LNCaP clone FGC (cell line): ENCODE measurements around the gene MBIP.
"Not testable (repeated sequence)": the region's sequence is repeated elsewhere in the genome, so short reads cannot be mapped to it uniquely, and the experiment has no call there.

ENCODE experiments used
- DNase-seq: peaks from one replicate; pipeline ENCODE4 v3.0.0-alpha.2; 2011; ENCODE audit warnings: low read depth
- H3K4me3 ChIP-seq: 2 replicates; pipeline ENCODE4 v1.5.1; 2011; ENCODE audit warnings: mild to moderate bottlenecking, low read depth, low read length, control low read depth
- TF ChIP-seq, protein P1 (sequence below): IDR thresholded peaks from 2 replicates; pipeline ENCODE4 v1.5.1; 2012; ENCODE audit warnings: mild to moderate bottlenecking; ENCODE audit not compliant: control insufficient read depth, insufficient read depth; ENCODE audit errors: extremely low read depth

Gene MBIP

DNA sequence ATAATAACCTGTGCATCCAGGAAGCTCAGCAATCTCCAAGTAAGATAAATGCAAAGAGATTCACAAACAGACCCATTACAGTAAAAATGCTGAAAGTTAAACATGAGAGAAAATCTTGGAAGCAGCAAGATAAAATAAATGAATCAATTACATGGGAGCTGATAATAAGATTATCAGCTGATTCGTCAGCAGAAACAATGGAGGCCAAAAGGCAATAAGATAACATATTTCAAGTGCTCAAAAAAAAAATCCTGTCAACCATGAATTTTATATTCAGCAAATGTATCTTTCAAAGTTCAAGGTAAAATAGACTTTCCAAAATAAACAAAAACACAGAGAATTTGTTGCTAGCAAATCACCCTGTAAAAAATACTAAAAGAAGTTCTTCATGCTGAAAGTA is 36.4 kb upstream of the MBIP start:
- TF ChIP-seq, protein P1, sequence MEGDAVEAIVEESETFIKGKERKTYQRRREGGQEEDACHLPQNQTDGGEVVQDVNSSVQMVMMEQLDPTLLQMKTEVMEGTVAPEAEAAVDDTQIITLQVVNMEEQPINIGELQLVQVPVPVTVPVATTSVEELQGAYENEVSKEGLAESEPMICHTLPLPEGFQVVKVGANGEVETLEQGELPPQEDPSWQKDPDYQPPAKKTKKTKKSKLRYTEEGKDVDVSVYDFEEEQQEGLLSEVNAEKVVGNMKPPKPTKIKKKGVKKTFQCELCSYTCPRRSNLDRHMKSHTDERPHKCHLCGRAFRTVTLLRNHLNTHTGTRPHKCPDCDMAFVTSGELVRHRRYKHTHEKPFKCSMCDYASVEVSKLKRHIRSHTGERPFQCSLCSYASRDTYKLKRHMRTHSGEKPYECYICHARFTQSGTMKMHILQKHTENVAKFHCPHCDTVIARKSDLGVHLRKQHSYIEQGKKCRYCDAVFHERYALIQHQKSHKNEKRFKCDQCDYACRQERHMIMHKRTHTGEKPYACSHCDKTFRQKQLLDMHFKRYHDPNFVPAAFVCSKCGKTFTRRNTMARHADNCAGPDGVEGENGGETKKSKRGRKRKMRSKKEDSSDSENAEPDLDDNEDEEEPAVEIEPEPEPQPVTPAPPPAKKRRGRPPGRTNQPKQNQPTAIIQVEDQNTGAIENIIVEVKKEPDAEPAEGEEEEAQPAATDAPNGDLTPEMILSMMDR, result no peak
- no peak overlapping the region for H3K4me3 ChIP-seq
- no peak for DNase-seq

DNA sequence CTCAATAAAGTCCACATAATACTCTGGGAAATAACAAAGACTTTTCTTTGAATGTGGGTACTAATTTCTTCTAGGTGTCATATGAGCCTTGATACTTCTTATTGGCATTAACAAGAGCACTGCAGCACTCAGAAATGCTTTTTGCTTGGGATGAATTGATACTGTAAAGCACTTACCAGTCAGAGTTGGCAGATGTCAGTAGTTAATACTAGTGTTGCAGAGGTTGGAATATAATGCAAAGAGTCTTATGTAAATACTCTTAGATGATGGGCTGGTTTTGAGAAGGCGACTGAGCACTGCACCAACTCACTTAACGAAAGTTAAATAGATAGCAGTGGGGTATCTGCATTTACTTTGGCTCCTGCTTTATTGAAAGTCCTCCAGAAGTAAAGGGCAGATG is 25.6 kb upstream of the MBIP start:
- no peak overlapping the region for H3K4me3 ChIP-seq
- DNase-seq, result no peak
- TF ChIP-seq, protein P1, result no peak

DNA sequence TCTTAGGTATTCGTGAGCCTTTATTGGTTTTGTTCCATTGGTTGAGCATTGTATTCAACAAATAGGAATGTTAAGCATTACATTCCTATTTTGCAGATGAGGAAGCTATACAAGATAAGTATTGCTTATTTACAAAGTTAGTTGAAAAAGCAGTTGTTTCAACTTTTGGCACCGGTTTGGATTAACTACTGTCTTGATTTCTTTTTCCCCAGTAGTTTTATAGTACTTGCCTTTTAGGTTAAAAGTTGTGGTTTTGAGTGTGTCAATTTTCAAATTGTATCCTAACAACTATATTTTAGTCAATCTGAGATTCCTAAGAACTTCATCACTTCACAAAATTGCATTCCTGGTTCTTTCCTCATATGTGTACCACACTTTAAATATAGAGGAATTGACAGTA is 23.8 kb upstream of the MBIP start:
- TF ChIP-seq, protein P1, result no peak
- no peak overlapping the region for H3K4me3 ChIP-seq
- no peak for DNase-seq

DNA sequence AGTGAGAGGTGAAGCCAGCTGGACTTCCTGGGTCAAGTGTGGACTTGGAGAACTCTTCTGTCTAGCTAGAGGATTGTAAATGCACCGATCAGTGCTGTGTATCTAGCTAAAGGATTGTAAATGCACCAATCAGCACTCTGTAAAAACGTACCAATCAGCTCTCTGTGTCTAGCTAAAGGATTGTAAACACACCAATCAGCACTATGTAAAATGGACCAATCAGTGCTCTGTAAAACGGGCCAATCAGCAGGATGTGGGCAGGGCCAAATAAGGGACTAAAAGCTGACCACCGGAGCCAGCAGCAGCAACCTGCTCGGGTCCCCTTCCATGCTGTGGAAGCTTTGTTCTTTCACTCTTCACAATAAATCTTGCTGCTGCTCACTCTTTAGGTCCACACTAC is 21.4 kb upstream of the MBIP start:
- not testable (repeated sequence) for DNase-seq, H3K4me3 ChIP-seq

DNA sequence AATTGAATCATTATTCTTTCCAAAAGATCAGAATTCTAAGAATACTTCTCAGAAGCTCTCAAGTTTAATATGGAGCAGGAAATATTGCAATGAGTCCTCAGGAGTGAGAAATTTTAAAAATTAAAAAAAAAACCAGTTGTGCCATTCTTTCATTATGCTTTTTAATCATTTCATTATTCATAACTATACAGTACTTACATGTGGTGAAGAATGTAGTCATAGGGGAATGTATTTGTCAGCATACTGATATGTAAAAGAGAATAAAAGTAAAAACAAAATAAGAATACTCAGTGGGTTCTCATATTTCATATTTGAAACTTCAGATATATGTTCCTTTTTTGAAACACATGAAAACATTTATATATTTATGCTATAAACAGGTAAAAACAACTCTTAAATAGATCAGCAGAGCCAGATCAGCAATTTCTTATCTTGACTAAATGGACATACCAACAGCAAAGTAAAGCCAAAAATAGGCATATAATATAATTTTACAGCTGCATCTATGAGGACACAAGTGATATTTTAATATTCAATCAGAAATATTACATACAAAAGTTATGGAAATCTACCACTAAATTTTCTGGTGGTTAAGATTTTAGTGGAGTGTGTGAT is 19.9 kb upstream of the MBIP start:
- DNase-seq, result no peak
- H3K4me3 ChIP-seq, result no peak overlapping the region
- TF ChIP-seq, protein P1, result no peak

DNA sequence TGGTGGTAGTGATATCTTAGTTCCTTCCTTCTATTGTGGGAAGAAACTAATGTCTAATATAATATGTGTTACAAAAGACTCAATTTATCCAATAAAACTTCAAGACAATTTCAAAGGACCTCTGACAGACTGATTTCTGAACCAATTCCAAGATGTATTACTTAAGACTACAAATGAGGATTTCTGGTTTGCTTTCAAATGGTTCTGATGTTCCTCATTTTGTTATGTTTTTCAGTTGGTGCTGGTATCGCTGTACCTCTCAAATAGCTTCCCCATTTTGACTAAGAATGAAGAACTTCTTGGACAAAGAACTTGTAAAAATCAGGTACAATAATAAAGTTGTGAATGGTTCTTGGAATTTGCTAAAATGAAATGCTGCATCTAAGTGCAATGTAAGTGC is 19.4 kb upstream of the MBIP start:
- no peak overlapping the region for H3K4me3 ChIP-seq
- TF ChIP-seq, protein P1, result no peak
- DNase-seq, result no peak

DNA sequence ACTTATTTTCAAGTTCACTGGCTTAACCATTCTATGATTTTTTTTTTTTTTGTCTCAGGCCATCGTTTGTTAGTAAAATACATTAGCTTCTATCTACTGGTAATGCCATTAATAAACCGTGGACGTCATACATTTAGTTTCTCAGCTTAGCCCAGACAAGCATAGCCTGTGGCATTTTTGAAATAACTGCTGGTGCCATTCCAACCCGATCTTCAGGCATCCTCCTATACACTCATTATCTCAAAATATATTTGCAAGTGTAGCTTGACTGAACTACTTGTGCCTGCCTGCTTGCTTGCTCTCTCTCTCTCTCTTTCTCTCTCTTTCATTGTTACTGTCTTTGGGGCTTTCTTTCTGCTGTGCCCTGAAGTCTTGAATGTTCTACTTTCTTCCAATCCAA is 12.7 kb upstream of the MBIP start:
- DNase-seq, result no peak
- TF ChIP-seq, protein P1, result no peak
- no peak overlapping the region for H3K4me3 ChIP-seq

DNA sequence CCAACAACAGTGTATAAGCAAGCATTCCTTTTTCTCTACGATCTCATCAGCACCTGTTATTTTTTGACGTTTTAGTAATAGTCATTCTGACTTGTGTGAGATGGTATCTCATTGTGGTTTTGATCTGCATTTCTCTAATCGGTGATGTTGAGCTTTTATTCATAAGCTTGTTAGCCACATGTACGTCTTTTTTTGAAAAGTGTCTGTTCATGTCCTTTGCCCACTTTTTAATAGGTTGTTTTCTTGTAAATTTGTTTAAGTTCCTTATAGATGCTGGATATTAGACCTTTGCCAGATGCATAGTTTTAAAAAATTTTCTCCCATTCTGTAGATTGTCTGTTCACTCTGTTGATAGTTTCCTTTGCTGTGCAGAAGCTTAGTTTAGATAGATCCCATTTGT is 7.1 kb upstream of the MBIP start:
- not testable (repeated sequence) for H3K4me3 ChIP-seq, DNase-seq
